SK-N-SH (cell line): ENCODE data around the gene AMDHD1. TPM values are rescaled to one million over a fixed set of nuclear protein-coding genes. Genes with fewer than 3 reads are reported as not detected.

Experiments
- CTCF ChIA-PET: fragments of 300-600, 350-600 bp; formaldehyde crosslinking; extraction: SDS; loops from one replicate; lab custom pipeline; 2021; lab: Yijun Ruan, JAX
- POLR2A ChIA-PET: fragments of 350-600 bp; sonication (Branson Sonifier 250); formaldehyde crosslinking; extraction: SDS; loops from one replicate; lab custom pipeline; 2020; ENCODE audit warnings: antibody characterized with exemption, inconsistent platforms; lab: Yijun Ruan, JAX
- DNase-seq: peaks from one replicate; pipeline ENCODE4 v3.0.0; 2012
- H2AFZ ChIP-seq: fragments of 200-600 bp; sonication (generic); 2 replicates; pipeline ENCODE4 v1.8.1; 2016; ENCODE audit warnings: antibody characterized with exemption, mild to moderate bottlenecking, low read depth
- H3F3A ChIP-seq: fragments of 200-600 bp; sonication (generic); replicated peaks from 2 replicates; pipeline ENCODE3; 2016; ENCODE audit warnings: antibody characterized with exemption, mild to moderate bottlenecking; ENCODE audit not compliant: insufficient read depth
- H3K27ac ChIP-seq, 2 experiments: fragments of 200-500 bp in 1 of 2; fragments of 200-600 bp in 1 of 2; sonication (Bioruptor generic) in 1 of 2; sonication (generic), shearing (Covaris generic) in 1 of 2; 2 replicates each; pipeline versions ENCODE4 v1.5.1 to v1.6.1; 2014 to 2016; ENCODE audit warnings: low read depth in 2 of 2, inconsistent platforms in 1 of 2, low read length in 1 of 2, mild to moderate bottlenecking in 1 of 2, mixed read lengths in 1 of 2
- H3K27me3 ChIP-seq: fragments of 200-600 bp; sonication (generic), shearing (Covaris generic); 2 replicates; pipeline ENCODE4 v1.6.1; 2016; ENCODE audit warnings: mixed run types; ENCODE audit not compliant: insufficient read depth
- H3K36me3 ChIP-seq, 2 experiments: fragments of 200-500 bp in 1 of 2; fragments of 200-600 bp in 1 of 2; sonication (Bioruptor generic) in 1 of 2; sonication (generic) in 1 of 2; replicated peaks in 1 of 2; 2 replicates each; pipeline versions ENCODE3 to v1.5.1; 2014 to 2016; ENCODE audit warnings: low read length in 1 of 2, mild to moderate bottlenecking in 1 of 2; ENCODE audit not compliant: insufficient read depth in 2 of 2, control insufficient read depth in 1 of 2
- H3K4me1 ChIP-seq, 2 experiments: fragments of 200-500 bp in 1 of 2; fragments of 200-600 bp in 1 of 2; sonication (Bioruptor generic) in 1 of 2; sonication (generic), shearing (Covaris generic) in 1 of 2; 2 replicates each; pipeline versions ENCODE4 v1.5.1 to v1.6.1; 2014 to 2016; ENCODE audit warnings: low read depth in 1 of 2, low read length in 1 of 2, mixed run types in 1 of 2; ENCODE audit not compliant: insufficient read depth in 2 of 2, control insufficient read depth in 1 of 2
- H3K4me2 ChIP-seq: fragments of 200-600 bp; sonication (generic), shearing (Covaris generic); 2 replicates; pipeline ENCODE4 v1.6.1; 2017; ENCODE audit warnings: mixed run types
- H3K4me3 ChIP-seq, 2 experiments: fragments of 200-500 bp in 1 of 2; fragments of 200-600 bp in 1 of 2; sonication (Bioruptor generic) in 1 of 2; sonication (generic), shearing (Covaris generic) in 1 of 2; 2 replicates each; pipeline versions ENCODE4 v1.5.1 to v1.8.1; 2014 to 2016; ENCODE audit warnings: low read depth in 2 of 2, inconsistent platforms in 1 of 2, low read length in 1 of 2, mild to moderate bottlenecking in 1 of 2, mixed read lengths in 1 of 2, moderate library complexity in 1 of 2
- H3K79me2 ChIP-seq: fragments of 200-600 bp; sonication (generic); 2 replicates; pipeline ENCODE4 v1.8.1; 2017; ENCODE audit warnings: mild to moderate bottlenecking; ENCODE audit not compliant: insufficient read depth
- H3K9ac ChIP-seq: fragments of 200-600 bp; sonication (generic); 2 replicates; pipeline ENCODE4 v1.6.1; 2017; ENCODE audit warnings: mixed run types
- H3K9me2 ChIP-seq: fragments of 200-600 bp; sonication (generic); 2 replicates; pipeline ENCODE4 v1.6.1; 2017; ENCODE audit warnings: mixed run types
- H3K9me3 ChIP-seq: fragments of 200-600 bp; sonication (generic); 2 replicates; pipeline ENCODE4 v1.6.1; 2017; ENCODE audit warnings: mixed run types, mild to moderate bottlenecking, moderate library complexity
- H4K20me1 ChIP-seq: fragments of 200-600 bp; sonication (generic); 2 replicates; pipeline ENCODE4 v1.6.1; 2017; ENCODE audit warnings: mild to moderate bottlenecking, mixed run types; ENCODE audit not compliant: insufficient read depth
- ELF1 ChIP-seq: IDR thresholded peaks from 2 replicates; pipeline ENCODE4 v1.4.0; 2012
- EZH2phosphoT487 ChIP-seq: fragments of 200-600 bp; sonication (generic); IDR thresholded peaks from 2 replicates; pipeline ENCODE4 v1.6.1; 2017; ENCODE audit warnings: low read depth, mixed run types, mild to moderate bottlenecking, antibody characterized with exemption, moderate library complexity, borderline replicate concordance
- FOXM1 ChIP-seq: IDR thresholded peaks from 2 replicates; pipeline ENCODE4 v1.4.0; 2012; ENCODE audit warnings: low read depth, mild to moderate bottlenecking
- GABPA ChIP-seq: IDR thresholded peaks from 2 replicates; pipeline ENCODE4 v1.4.0; 2012; ENCODE audit warnings: low read depth, mild to moderate bottlenecking
- GATA2 ChIP-seq: sonication (generic); formaldehyde crosslinking; IDR thresholded peaks from 2 replicates; pipeline ENCODE4 v1.5.0; 2020; ENCODE audit warnings: mild to moderate bottlenecking, missing genetic modification reagents
- JUND ChIP-seq: IDR thresholded peaks from 2 replicates; pipeline ENCODE4 v1.4.0; 2012
- MAX ChIP-seq: IDR thresholded peaks from 2 replicates; pipeline ENCODE4 v1.4.0; 2012; ENCODE audit warnings: low read depth
- MEF2A ChIP-seq: IDR thresholded peaks from 2 replicates; pipeline ENCODE4 v1.4.0; 2012; ENCODE audit warnings: low read depth, borderline replicate concordance
- NFIC ChIP-seq: IDR thresholded peaks from 2 replicates; pipeline ENCODE4 v1.4.0; 2012; ENCODE audit warnings: borderline replicate concordance
- NRF1 ChIP-seq: IDR thresholded peaks from 2 replicates; pipeline ENCODE4 v1.6.1; 2012; ENCODE audit warnings: low read depth, mild to moderate bottlenecking, low read length
- PBX3 ChIP-seq: IDR thresholded peaks from 2 replicates; pipeline ENCODE4; 2012
- POLR2AphosphoS5 ChIP-seq: IDR thresholded peaks from 2 replicates; pipeline ENCODE4 v1.6.1; 2012; ENCODE audit warnings: low read depth, low read length
- RAD21 ChIP-seq: IDR thresholded peaks from 2 replicates; pipeline ENCODE4 v1.6.1; 2012; ENCODE audit warnings: mild to moderate bottlenecking, low read length
- RCOR1 ChIP-seq: fragments of 150-350 bp; IDR thresholded peaks from 2 replicates; pipeline ENCODE4 v1.6.1; 2017; ENCODE audit warnings: antibody characterized with exemption, low read length
- REST ChIP-seq: IDR thresholded peaks from 2 replicates; pipeline ENCODE4 v1.6.1; 2012; ENCODE audit warnings: mild to moderate bottlenecking, low read depth, low read length, moderate library complexity
- SMC3 ChIP-seq: IDR thresholded peaks from 2 replicates; pipeline ENCODE4 v1.6.1; 2012; ENCODE audit warnings: low read depth, low read length, improper control_type of control experiment
- TEAD4 ChIP-seq: IDR thresholded peaks from 2 replicates; pipeline ENCODE4 v1.4.0; 2012; ENCODE audit warnings: mild to moderate bottlenecking, borderline replicate concordance; ENCODE audit not compliant: insufficient read depth
- YY1 ChIP-seq: IDR thresholded peaks from 2 replicates; pipeline ENCODE4 v1.4.0; 2012; ENCODE audit warnings: low read depth, mild to moderate bottlenecking
- polyA plus RNA-seq, 3 experiments: library from polyadenylated mRNA; depleted of rRNA; stranded (reverse); fragments of >200 nt; gene quantifications; 2 replicates each; pipeline ENCODE4 v1.2.3, GENCODE V29; 2012
- TF ChIP-seq, protein P1 (sequence below): IDR thresholded peaks from 2 replicates; pipeline ENCODE4 v1.4.0; 2012; ENCODE audit warnings: low read depth, borderline replicate concordance

The AMDHD1 gene
- polyA plus RNA-seq, 1 of the 3 experiments (the other 2 are of a cell fraction): 0.07 TPM

DNA sequence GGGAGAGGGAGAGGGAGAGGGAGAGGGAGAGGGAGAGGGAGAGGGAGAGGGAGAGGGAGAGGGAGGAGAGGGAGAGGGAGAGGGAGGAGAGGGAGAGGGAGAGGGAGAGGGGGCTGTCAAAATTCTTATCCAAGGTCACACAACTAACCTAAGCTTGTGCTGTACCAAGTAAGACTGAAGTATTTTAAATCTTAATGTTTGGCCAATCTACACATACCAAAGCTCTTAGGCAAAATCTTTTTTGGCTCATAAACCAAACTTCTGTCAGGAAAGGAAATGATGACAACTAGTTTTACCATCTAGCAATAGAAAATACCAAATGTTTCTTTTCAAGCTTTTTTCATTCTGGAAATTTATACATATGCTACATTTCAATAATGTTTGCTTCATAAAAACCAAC lies 34.6 kb upstream of the AMDHD1 start:
- H4K20me1 ChIP-seq: no peaks in the 10 kb centered on the region
- no peaks in the 10 kb centered on the region for H3K9me2 ChIP-seq
- H3K9ac ChIP-seq: no peak overlapping the region
- no peaks in the 10 kb centered on the region for H3F3A ChIP-seq
- no peak overlapping the region for H3K4me3 ChIP-seq
- TF ChIP-seq ELF1 (no peak), TEAD4 (no peak), EZH2phosphoT487 (no peak), SMC3 (no peak), RAD21 (no peak), YY1 (no peak), MEF2A (no peak), FOXM1 (no peak), POLR2AphosphoS5 (no peak), NRF1 (no peak), MAX (no peak), GABPA (no peak), RCOR1 (no peak), GATA2 (CRISPR knock-in tag) (no peak), REST (no peak), NFIC (no peak), PBX3 (no peak), JUND (no peak)
- TF ChIP-seq, protein P1, sequence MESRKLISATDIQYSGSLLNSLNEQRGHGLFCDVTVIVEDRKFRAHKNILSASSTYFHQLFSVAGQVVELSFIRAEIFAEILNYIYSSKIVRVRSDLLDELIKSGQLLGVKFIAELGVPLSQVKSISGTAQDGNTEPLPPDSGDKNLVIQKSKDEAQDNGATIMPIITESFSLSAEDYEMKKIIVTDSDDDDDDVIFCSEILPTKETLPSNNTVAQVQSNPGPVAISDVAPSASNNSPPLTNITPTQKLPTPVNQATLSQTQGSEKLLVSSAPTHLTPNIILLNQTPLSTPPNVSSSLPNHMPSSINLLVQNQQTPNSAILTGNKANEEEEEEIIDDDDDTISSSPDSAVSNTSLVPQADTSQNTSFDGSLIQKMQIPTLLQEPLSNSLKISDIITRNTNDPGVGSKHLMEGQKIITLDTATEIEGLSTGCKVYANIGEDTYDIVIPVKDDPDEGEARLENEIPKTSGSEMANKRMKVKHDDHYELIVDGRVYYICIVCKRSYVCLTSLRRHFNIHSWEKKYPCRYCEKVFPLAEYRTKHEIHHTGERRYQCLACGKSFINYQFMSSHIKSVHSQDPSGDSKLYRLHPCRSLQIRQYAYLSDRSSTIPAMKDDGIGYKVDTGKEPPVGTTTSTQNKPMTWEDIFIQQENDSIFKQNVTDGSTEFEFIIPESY: no peak
- H3K36me3 ChIP-seq: no peaks in the 10 kb centered on the region
- CTCF ChIA-PET: interaction anchor here (1.0 to 1.2 kb wide), 4 partner anchors 10 to 90 kb away, joined by 3 to 5 read pairs (median 4); no protein-coding TSS in a partner anchor
- H3K4me1 ChIP-seq: no peaks in the 10 kb centered on the region
- no peak overlapping the region for H3K27ac ChIP-seq
- DNase-seq: no peak
- H3K9me3 ChIP-seq: no peaks in the 10 kb centered on the region
- no peak overlapping the region for H3K4me2 ChIP-seq
- H2AFZ ChIP-seq: no peak overlapping the region
- POLR2A ChIA-PET: no interaction called here
- H3K79me2 ChIP-seq: no peaks in the 10 kb centered on the region
- H3K27me3 ChIP-seq: no peaks in the 10 kb centered on the region; the same call in 1 of the 2 replicates
